Caki2 (cell line): ENCODE results near the gene COL4A3. TPM values are rescaled to one million over a fixed set of nuclear protein-coding genes. Genes with fewer than 3 reads are reported as not detected.

Experiments
- DNase-seq: peaks from one replicate; pipeline ENCODE4 v3.0.0-alpha.2; 2015; ENCODE audit warnings: low read depth
- in situ Hi-C: cut with HindIII; loops from 2 replicates; pipeline ENCODE4 v1.10.0; 2016; ENCODE audit warnings: low sequenced_read_pairs, low pct_unique_long_range_greater_than_20kb, mixed read lengths
- total RNA-seq: library from RNA; depleted of rRNA; stranded (reverse); fragments of >200 nt; shearing (Covaris generic); gene quantifications from 2 replicates; pipeline ENCODE4 v1.2.3, GENCODE V29; 2014; ENCODE audit warnings: low replicate concordance

COL4A3 gene
- total RNA-seq, 1 experiment from 2014 or later = 3.9 TPM

DNA sequence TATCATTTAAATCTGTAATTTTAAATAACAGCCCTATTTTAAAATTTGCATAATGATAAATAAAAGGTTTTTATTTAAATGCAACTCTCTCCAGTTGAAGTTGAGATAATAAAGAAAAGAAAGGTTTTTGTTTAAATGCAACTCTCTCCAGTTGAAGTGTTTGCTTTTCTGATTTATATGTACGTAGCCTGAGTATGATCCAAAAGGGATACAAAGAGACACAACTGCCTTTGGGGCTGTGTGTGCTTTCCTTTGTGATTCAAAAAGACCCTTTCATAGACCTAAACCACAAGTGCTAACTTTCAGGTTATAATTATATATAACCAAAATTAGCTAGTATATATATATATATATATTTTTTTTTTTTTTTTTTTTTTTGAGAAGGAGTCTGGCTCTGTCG lies 84.5 kb downstream of the COL4A3 start:
- in situ Hi-C loops = no loop called here
- DNase-seq = no peak

- no peak for DNase-seq
- in situ Hi-C loops = no loop called here
Observed at GRCh38 chr2:227252831-227253230, 88.4 kb downstream of the COL4A3 start.

- in situ Hi-C loops = no loop called here
- DNase-seq = no peak
Observed at GRCh38 chr2:227256605-227257004, 92.2 kb downstream of the COL4A3 start.

DNA sequence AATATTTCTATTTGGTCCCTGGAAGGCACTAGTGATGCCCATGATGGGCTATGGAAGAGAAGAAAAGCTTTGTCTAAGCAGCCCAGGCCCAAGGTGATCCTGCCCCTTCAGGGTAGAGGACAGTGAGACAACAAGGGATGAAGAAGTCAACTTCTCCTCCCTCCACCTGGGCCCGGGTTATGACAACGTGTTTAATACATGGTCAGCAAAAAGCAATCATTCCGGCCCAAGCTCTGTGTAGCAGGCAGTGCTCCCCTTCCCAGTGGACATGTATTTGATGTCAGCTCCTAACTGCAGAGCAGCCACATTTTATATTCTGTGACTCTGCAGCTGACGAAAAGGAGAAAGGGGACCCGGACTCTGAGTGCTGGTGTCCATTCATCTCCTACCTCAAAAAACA lies 93.4 kb downstream of the COL4A3 start:
- no peak for DNase-seq
- in situ Hi-C loops = no loop called here

DNA sequence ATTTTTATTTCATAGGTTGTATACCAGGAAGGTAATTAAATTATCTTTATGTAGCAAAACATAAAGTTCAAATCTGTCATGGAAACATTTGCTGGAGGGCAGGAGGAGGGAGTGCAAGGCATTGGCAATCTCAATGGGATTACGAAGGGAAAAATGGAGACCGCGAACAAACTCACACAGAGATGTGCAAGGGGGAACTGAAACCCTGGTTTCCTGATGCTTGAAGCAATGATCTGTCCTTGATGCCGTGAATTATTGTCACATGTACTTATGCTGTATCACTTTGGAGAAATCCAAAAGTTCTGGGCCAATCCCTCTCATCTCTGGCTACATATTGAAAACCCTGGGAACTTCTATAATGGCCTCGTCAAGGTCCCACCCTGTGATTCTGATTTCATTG lies 95.6 kb downstream of the COL4A3 start:
- in situ Hi-C loops = no loop called here

DNA sequence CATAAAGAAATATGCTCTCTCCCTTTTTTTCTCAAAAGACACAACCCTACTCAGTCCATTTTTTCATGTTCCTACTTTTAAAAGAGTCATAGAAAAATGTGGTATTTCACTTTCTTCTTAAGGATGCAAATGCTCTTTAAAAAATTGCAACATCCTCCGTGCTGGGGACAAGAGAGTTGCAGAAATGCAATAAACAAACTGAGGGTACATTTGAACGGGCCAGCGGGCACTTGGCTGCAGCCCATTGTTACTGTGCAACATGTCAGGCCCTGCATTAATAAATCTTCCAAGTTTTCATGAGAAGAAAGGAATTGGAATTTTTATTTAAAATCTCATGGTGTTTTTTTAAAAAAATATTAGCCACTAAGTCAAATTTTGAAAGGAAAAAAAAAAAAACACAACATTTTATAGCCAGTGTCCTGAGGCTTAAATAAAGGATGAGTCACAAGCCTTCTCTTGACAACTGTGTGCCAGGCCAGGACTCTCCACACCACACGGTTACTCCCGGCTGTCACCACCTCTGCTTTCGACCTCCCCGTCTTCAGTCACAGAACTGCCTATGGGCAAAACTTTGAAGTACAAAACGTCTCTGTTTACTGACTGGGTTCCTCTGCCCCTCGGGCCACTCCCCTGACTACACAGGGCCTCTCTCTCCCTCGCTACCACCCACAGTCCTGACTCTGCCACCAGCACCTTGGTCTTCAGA lies 103.1 kb downstream of the COL4A3 start:
- in situ Hi-C loops = no loop called here
- no peak for DNase-seq

More for the DNA sequence above, 95.6 kb downstream of the COL4A3 start:
- DNase-seq = no peak

GRCh38 chr2:227280895-227281294 lies 116.5 kb downstream of the COL4A3 start:
- no peak for DNase-seq
- in situ Hi-C loops = no loop called here

GRCh38 chr2:227285741-227286236 lies 121.4 kb downstream of the COL4A3 start:
- no peak for DNase-seq
- in situ Hi-C loops = no loop called here

DNA sequence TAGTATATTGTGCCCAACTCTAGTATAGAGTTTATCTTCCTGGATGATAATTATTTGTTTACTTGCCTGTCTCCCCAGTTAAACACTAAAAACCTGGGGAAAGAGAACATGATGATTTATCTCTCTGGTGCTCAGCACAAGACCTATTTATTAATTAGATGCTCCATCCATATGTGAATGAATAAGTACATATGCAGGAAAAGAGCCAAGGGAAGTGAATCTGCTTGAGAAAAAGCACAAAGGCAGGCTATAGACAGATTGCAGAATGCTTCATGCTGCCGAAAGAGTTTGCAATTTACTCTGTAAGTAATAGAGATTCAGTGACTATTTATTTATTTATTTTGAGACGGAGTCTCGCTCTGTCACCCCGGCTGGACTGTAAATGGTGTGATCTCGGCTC lies 123.3 kb downstream of the COL4A3 start:
- in situ Hi-C loops = no loop called here
- no peak for DNase-seq

DNA sequence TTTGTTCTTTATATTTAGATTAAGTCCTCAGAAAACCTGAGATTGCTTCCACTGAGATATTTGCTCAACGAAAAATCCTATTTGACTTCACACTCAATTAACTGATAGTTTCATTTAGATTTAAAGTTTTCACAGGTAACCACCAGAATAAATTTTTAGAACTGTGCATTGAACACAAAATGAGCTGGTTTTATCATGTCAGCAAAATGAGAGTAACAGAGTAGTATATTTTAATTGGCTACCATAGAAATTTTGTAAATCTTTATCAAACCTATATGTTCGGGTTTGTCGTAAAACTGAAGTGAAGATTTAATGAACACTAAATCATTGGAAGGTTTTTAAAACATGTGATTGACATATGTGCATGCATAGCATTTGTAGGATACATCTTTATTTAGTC lies 127.9 kb downstream of the COL4A3 start:
- in situ Hi-C loops = no loop called here

GRCh38 chr2:227293531-227293930 lies 129.1 kb downstream of the COL4A3 start:
- in situ Hi-C loops = no loop called here
- DNase-seq = no peak

More for the DNA sequence above, 127.9 kb downstream of the COL4A3 start:
- no peak for DNase-seq

DNA sequence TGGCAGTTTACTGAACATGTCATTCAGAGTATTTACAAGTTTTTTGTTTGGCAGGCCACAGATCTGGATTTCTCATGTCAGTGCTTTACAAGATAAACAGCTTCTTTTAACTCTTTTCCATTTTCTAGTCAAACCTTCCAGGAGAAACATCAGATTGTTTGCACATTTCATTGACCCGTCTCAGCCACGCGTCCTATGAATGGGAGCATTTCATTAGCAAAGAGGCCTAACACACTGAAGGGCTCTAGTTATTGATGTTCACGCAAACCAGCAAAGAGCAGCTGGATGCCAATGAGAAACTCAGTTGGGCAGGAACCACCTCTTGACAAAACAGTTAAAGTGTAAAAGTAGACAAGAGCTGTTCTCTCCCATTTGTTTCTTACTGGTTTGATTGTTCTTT lies 131.4 kb downstream of the COL4A3 start:
- in situ Hi-C loops = no loop called here
- no peak for DNase-seq

DNA sequence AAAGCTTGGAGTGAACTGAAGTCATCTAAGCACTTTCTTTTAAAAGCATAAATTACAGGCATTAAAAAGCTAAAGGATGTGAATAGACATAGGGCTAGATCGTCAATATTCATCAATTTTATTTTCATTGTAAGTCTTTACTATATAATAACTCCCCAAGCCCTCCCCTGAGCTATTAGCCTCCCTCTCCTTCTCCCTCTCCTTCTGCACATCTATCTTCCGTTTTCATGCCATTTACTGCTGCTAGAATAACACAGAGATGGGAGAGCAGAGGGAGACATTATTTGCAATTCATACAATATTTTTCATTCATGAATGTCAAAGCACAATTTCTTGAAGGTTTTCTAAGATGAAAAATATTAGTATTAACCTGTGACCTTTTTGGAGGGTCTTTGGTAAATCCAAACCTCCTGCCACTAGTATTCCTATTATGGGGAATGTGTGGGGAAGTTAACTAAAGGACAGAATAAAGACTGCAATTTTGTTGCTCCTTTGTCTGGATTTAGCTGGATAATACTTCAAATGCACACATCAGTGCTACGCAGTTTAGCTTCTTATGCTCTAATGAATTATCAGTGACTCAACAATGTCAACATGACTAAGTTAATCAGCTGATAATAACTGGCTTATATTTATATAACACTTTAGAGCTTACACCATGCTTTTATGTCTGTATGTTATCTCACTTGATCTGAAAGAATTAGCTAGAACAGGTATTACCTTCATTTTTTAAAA lies 132.4 kb downstream of the COL4A3 start:
- in situ Hi-C loops = no loop called here
- DNase-seq = no peak

- in situ Hi-C loops = no loop called here
- DNase-seq = no peak
Observed at GRCh38 chr2:227301523-227301922, 137.1 kb downstream of the COL4A3 start.

DNA sequence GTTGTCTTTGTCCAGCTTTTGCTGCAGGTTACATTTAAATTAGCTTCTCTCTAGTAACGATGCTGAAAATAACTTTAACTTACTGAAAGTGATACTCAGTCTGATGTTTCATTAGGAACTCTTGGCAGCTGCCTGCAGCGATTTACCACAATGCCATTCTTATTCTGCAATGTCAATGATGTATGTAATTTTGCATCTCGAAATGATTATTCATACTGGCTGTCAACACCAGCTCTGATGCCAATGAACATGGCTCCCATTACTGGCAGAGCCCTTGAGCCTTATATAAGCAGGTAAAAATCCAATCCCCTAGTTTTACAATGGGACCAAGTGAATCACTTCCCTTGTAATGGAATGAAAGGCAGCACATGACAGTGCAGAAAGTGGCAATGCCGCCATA lies 144.4 kb downstream of the COL4A3 start:
- in situ Hi-C loops = no loop called here
- no peak for DNase-seq

GRCh38 chr2:227310756-227311110 lies 146.3 kb downstream of the COL4A3 start:
- DNase-seq = peak; percentile 29
- in situ Hi-C loops = no loop called here

DNA sequence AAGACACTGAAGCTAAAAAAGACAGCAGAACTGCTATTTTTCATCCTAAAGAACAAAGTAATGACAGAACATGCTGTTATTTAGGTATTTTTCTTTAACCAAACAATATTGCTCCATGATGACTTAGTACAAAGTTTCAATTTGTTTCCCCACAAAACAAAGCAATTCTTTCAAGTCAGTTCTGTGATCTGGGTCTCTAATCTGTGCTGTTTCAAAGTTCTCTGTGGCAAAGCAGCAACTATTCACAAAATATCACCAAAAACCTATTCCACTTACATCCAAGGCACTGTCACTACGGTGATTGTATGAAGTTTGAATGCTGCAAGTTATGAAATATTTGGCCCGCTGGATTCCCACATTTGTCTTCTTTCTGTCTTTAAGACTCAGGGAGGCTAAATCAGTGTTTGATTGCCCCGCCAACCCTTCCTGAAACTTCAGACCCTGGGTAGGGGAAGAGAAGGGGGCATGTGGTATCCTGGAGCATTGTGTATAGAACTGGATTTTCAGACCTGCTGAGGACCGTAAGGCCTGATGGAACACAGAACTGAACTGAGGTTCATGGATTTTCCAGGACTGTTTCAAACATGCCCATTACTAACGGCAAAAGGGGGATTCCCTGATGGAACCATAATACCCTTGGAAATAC lies 147.6 kb downstream of the COL4A3 start:
- in situ Hi-C loops = no loop called here
- DNase-seq = no peak

GRCh38 chr2:227312579-227312978 lies 148.2 kb downstream of the COL4A3 start:
- no peak for DNase-seq
- in situ Hi-C loops = no loop called here

DNA sequence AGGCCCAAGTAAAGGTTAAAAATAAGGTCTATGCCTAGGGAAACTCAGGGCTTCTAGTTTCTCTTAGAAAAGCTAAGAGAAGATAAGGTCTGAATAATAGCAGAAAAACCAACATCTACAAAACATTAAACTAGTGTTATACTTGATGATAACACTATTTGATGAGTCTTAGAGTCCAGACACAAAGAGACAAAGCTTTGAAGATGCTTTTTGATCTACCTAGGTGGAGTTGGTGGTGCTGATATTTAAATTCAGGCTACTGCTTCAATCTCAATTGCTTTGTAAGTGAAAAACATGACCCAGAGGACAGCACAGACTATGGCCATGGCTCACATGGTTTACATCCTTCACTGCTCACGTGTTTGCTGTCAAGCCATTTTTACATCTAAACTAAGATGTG lies 148.9 kb downstream of the COL4A3 start:
- in situ Hi-C loops = no loop called here
- DNase-seq = no peak
